Measurements from ENCODE around the gene ZNF516. TPM values are rescaled to one million over a fixed set of nuclear protein-coding genes. Genes with fewer than 3 reads are reported as not detected.

ZNF516 gene
- total RNA-seq, 1 donor, result 27.7 TPM

- Histone ChIP-seq H3K9me3 (ENCODE audit: low read depth, low read length) (no peaks in the 10 kb centered on the region), H3K4me1 (ENCODE audit: insufficient read depth, low read length) (no peaks in the 10 kb centered on the region), H3K27me3 (ENCODE audit: insufficient read depth, low read length) (no peaks in the 10 kb centered on the region), H3K4me3 (ENCODE audit: low read length) (no peak overlapping the region)
These were observed 126.1 kb downstream of the ZNF516 start for GRCh38 chr18:76368976-76369375.

GRCh38 chr18:76368271-76368670 is 126.8 kb downstream of the ZNF516 start:
- no peaks in the 10 kb centered on the region for H3K4me1 ChIP-seq (ENCODE audit: insufficient read depth, low read length)
- H3K4me3 ChIP-seq (ENCODE audit: low read length), result no peak overlapping the region
- H3K27me3 ChIP-seq (ENCODE audit: insufficient read depth, low read length), result no peaks in the 10 kb centered on the region
- H3K9me3 ChIP-seq (ENCODE audit: low read depth, low read length), result no peaks in the 10 kb centered on the region

DNA sequence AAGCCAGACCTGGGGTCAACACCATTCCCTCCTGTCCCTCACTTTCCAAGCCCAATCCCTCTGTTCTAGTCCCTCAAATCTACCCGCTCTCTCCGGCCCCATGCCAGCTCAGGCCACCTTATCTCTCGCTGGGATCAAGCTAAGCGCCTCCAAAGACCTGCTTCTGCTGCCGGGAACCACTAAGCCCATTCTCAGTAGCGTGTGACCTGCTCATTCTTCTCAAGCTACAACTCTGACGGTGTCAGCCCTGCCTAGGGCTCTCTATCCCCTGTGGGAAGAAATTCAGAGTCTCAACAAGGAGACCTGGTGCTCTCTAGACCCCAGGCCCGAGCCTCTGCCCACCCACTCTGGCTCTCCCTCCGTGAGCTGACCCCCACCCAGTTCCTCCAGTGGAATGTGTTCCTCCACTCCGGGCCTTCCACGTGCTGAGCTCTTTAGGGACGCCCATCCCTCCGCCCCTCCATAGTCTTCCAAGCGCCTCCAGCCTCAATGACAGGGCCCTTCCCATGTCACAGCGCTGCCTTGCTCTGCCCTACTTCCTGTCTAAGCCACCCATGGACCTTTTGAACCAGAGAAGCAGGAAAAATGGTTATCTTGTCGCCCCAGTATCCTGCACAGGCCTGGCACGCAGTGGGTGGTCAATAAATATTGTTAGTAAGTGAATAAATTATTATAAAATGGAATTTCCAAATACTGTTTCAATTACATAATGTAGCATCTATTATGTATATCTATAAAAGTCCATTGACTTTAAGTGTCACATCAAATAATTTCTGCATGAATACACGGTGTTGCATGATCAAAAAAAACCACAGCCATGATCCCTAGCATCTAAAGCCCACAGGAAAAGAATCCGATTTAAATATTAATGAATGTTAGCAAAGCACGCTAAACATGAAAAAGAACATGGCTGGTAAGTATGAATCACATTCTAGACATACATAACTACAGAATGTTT is 127.6 kb downstream of the ZNF516 start:
- Histone ChIP-seq H3K4me3 (ENCODE audit: low read length) (no peak overlapping the region), H3K4me1 (ENCODE audit: insufficient read depth, low read length) (no peaks in the 10 kb centered on the region), H3K9me3 (ENCODE audit: low read depth, low read length) (no peaks in the 10 kb centered on the region), H3K27me3 (ENCODE audit: insufficient read depth, low read length) (no peaks in the 10 kb centered on the region)

DNA sequence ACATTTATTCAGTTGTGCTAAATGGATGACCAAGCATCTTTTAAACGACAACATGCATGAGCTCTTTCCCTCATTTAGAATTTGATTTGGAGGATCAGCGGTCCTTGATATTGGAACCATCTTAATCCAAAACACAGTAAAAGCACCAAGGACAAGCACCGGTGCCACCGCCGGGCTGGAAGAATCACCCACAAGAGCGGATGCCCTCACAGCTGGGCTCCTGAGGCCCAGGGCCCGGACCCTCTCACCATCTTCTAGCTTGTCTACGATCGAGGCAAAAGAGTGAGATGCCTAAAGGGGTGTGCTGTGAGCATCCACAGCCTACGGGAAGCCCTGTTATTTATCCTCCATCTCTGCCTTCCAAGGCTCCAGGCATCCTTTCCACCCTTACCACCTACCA is 129.5 kb downstream of the ZNF516 start:
- H3K9me3 ChIP-seq (ENCODE audit: low read depth, low read length), result no peaks in the 10 kb centered on the region
- no peak overlapping the region for H3K4me3 ChIP-seq (ENCODE audit: low read length)
- H3K4me1 ChIP-seq (ENCODE audit: insufficient read depth, low read length), result no peaks in the 10 kb centered on the region
- no peaks in the 10 kb centered on the region for H3K27me3 ChIP-seq (ENCODE audit: insufficient read depth, low read length)

GRCh38 chr18:76364282-76365259 is 130.5 kb downstream of the ZNF516 start:
- Histone ChIP-seq H3K4me3 (ENCODE audit: low read length) (no peak overlapping the region), H3K4me1 (ENCODE audit: insufficient read depth, low read length) (no peaks in the 10 kb centered on the region), H3K9me3 (ENCODE audit: low read depth, low read length) (no peaks in the 10 kb centered on the region), H3K27me3 (ENCODE audit: insufficient read depth, low read length) (no peaks in the 10 kb centered on the region)

DNA sequence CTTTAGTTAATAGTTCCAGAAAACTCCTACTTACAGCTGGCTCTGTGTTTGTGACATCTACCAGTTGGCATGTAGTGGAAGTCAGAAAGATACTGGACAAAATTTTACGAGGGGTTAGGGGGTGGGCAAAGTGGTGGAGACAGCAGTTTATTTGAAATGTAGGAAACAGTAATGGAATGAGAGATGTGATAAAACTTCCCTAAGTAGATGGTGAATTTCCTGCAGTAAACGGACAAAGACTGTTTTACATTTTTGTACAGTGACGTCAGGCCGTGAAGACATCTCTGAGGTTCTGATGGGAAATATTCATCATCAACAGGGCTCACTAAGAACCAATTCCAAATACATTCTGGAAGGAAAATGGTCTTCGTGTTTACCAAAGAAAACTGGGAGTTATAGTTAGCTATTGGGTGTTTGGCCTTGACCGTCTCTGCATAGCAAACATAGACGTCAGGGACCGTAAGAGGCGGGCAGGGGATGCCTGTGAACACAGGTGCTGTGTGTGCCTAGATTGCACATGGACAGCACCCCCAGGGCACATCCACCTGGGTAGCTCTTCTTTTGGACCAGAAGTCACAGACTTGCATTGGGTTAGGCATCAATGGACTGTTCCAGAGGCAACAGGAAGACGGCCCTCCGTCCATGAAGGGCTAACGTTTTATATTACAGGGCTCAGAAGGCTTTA is 131.5 kb downstream of the ZNF516 start:
- Histone ChIP-seq H3K4me3 (ENCODE audit: low read length) (no peak overlapping the region), H3K27me3 (ENCODE audit: insufficient read depth, low read length) (no peaks in the 10 kb centered on the region), H3K9me3 (ENCODE audit: low read depth, low read length) (no peaks in the 10 kb centered on the region), H3K4me1 (ENCODE audit: insufficient read depth, low read length) (no peaks in the 10 kb centered on the region)

GRCh38 chr18:76362676-76363075 is 132.4 kb downstream of the ZNF516 start:
- Histone ChIP-seq H3K9me3 (ENCODE audit: low read depth, low read length) (no peaks in the 10 kb centered on the region), H3K27me3 (ENCODE audit: insufficient read depth, low read length) (no peaks in the 10 kb centered on the region), H3K4me3 (ENCODE audit: low read length) (no peak overlapping the region), H3K4me1 (ENCODE audit: insufficient read depth, low read length) (no peaks in the 10 kb centered on the region)

DNA sequence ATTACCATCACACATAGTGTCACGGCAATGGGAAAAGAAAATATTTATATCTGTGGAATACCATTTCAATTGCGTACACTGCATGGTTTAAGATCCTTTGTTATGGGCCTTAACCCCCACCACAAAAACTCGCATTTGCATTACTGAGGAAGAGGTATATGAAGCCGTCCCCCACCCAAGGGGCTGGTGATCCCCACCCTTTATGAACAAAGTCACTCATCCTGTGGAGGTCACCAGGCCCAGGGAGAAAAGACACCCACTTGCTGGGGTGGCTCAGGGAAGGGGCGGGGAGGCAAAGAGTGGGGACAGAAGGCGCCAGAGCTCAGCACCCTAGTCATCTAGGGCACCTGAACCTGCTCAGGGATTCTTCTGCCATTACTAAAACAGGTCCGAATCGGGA is 133.8 kb downstream of the ZNF516 start:
- Histone ChIP-seq H3K4me1 (ENCODE audit: insufficient read depth, low read length) (no peaks in the 10 kb centered on the region), H3K27me3 (ENCODE audit: insufficient read depth, low read length) (no peaks in the 10 kb centered on the region), H3K4me3 (ENCODE audit: low read length) (no peak overlapping the region), H3K9me3 (ENCODE audit: low read depth, low read length) (no peaks in the 10 kb centered on the region)

- H3K4me1 ChIP-seq (ENCODE audit: insufficient read depth, low read length), result no peaks in the 10 kb centered on the region
- H3K27me3 ChIP-seq (ENCODE audit: insufficient read depth, low read length), result no peaks in the 10 kb centered on the region
- no peak overlapping the region for H3K4me3 ChIP-seq (ENCODE audit: low read length)
- H3K9me3 ChIP-seq (ENCODE audit: low read depth, low read length), result no peaks in the 10 kb centered on the region
These were observed 135.1 kb downstream of the ZNF516 start for GRCh38 chr18:76359909-76360308.

GRCh38 chr18:76358774-76359173 is 136.3 kb downstream of the ZNF516 start:
- no peaks in the 10 kb centered on the region for H3K27me3 ChIP-seq (ENCODE audit: insufficient read depth, low read length)
- H3K4me3 ChIP-seq (ENCODE audit: low read length), result no peak overlapping the region
- no peaks in the 10 kb centered on the region for H3K4me1 ChIP-seq (ENCODE audit: insufficient read depth, low read length)
- no peaks in the 10 kb centered on the region for H3K9me3 ChIP-seq (ENCODE audit: low read depth, low read length)

- Histone ChIP-seq H3K4me3 (ENCODE audit: low read length) (no peak overlapping the region), H3K9me3 (ENCODE audit: low read depth, low read length) (no peaks in the 10 kb centered on the region), H3K27me3 (ENCODE audit: insufficient read depth, low read length) (no peaks in the 10 kb centered on the region), H3K4me1 (ENCODE audit: insufficient read depth, low read length) (no peaks in the 10 kb centered on the region)
These were observed 137.3 kb downstream of the ZNF516 start for GRCh38 chr18:76357585-76358260.

- Histone ChIP-seq H3K4me1 (ENCODE audit: insufficient read depth, low read length) (no peaks in the 10 kb centered on the region), H3K4me3 (ENCODE audit: low read length) (no peak overlapping the region), H3K27me3 (ENCODE audit: insufficient read depth, low read length) (no peaks in the 10 kb centered on the region), H3K9me3 (ENCODE audit: low read depth, low read length) (no peaks in the 10 kb centered on the region)
These were observed 137.9 kb downstream of the ZNF516 start for GRCh38 chr18:76357174-76357573.

- Histone ChIP-seq H3K27me3 (ENCODE audit: insufficient read depth, low read length) (no peaks in the 10 kb centered on the region), H3K9me3 (ENCODE audit: low read depth, low read length) (no peaks in the 10 kb centered on the region), H3K4me1 (ENCODE audit: insufficient read depth, low read length) (no peaks in the 10 kb centered on the region), H3K4me3 (ENCODE audit: low read length) (no peak overlapping the region)
These were observed 138.4 kb downstream of the ZNF516 start for GRCh38 chr18:76356666-76357065.

GRCh38 chr18:76354348-76354747 is 140.7 kb downstream of the ZNF516 start:
- no peaks in the 10 kb centered on the region for H3K9me3 ChIP-seq (ENCODE audit: low read depth, low read length)
- no peaks in the 10 kb centered on the region for H3K4me1 ChIP-seq (ENCODE audit: insufficient read depth, low read length)
- H3K4me3 ChIP-seq (ENCODE audit: low read length), result no peak overlapping the region
- H3K27me3 ChIP-seq (ENCODE audit: insufficient read depth, low read length), result no peaks in the 10 kb centered on the region

All from mononuclear cell (primary cell).